ENCODE measurements around the gene NR2E1. TPM values are rescaled to one million over a fixed set of nuclear protein-coding genes. Genes with fewer than 3 reads are reported as not detected.

NR2E1 gene
- total RNA-seq, 1 donor from 2014 or later = not detected

DNA sequence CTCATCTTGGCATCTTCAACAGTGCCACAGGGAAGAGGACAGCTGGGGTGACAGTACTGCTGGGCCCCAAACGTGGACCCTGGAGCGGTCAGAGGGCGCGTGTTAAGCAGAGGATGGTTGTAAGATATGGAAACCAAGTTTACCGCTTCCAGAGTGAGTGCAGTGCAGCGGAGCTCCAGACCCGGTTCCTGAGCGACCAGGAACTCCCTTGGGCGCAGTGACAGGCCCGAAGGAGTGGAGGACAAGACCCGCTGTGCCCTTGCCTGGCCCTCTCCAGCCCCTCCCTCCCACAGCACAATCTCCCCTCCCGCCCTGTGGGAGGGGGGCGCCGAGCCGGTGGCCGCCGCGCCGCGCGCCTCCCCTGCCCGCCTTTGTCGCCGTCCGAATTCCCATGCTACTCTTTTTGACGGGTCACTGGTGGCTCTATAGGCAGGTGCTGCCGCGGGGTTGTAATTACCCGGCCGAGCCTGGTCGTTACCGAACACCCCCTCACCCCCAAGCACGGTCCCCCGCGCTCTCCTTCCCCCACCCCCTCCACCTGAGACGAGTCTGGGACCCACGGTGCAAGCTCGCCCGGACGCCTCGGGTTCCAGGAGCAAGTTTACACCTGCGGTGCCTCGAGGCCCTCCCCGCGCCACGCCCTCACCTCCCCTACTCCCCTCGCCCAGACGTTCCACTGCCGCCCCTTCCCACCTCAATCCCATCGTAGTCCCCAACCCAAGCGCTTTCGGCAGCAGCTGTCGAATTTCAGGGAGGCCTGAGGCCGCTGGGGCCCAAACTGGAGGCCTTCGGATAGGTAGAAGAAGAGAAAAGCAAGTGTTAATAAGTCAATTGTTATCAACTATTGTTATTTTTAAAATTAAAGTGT is 3.9 kb downstream of the NR2E1 start:
- Histone ChIP-seq H3K9me3 (no peaks in the 10 kb centered on the region), H3K27ac (no peak overlapping the region), H3K27me3 (ENCODE audit: low read depth) (peaks cover 100% of the 10 kb centered on the region), H3K36me3 (no peaks in the 10 kb centered on the region), H3K4me1 (peaks cover 61% of the 10 kb centered on the region), H3K4me3 (peak overlapping the region; percentile 33)
- DNase-seq (no peak), ATAC-seq (peak; percentile 20 to 23)
- intact Hi-C loops (cut with DNase I) = no loop called here
- TF ChIP-seq, protein P1, sequence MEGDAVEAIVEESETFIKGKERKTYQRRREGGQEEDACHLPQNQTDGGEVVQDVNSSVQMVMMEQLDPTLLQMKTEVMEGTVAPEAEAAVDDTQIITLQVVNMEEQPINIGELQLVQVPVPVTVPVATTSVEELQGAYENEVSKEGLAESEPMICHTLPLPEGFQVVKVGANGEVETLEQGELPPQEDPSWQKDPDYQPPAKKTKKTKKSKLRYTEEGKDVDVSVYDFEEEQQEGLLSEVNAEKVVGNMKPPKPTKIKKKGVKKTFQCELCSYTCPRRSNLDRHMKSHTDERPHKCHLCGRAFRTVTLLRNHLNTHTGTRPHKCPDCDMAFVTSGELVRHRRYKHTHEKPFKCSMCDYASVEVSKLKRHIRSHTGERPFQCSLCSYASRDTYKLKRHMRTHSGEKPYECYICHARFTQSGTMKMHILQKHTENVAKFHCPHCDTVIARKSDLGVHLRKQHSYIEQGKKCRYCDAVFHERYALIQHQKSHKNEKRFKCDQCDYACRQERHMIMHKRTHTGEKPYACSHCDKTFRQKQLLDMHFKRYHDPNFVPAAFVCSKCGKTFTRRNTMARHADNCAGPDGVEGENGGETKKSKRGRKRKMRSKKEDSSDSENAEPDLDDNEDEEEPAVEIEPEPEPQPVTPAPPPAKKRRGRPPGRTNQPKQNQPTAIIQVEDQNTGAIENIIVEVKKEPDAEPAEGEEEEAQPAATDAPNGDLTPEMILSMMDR (IDR thresholded peaks at IDR 0.05) = no peak

DNA sequence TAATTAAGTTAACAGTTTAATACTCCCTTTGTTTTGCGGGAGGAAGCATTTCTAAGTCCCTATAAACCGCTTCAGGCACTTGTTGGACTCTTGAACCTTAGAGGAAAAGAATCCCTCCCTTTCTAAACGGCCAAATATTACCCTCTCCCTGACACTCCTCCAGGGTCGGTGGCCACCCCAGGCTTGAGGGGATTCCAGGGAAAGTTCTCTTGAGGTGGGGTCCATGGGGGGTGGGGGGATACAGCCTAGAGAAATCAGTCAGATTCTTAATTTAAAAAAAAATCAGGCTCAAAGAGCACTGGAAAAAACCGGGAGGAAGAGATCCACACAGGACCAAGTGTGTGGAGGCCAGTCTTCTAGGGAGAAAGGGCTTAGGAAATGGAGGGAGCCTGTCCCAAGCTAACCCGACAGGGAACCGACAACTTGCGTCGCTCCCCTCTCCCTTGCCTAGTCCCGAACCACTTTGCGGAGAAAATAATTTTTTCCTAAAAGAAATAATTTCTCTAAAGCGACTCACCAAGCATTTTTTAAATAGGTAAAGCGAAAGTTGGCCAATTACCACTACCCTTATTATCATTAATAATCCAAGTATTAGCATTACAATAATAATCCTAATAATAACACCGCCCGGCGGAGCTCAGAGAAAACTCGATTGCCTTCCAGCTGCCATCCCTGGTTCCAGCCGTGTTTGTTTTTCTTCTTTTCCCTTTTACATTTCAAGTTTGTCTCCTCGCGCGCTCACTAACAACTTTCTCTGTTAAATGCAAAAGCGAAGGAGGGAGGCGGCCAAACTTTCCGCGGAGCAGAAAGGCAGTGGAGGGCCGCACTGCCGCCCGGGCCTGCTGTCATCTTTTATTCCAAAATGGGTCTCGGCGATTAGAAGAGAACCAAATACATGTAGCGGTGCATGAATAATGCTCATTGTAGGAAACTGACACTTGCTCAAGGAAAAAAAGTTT is 4.8 kb downstream of the NR2E1 start:
- H3K9me3 ChIP-seq = no peaks in the 10 kb centered on the region
- no peak overlapping the region for H3K4me3 ChIP-seq
- H3K36me3 ChIP-seq = no peaks in the 10 kb centered on the region
- TF ChIP-seq, protein P1 (IDR thresholded peaks at IDR 0.05) = no peak
- ATAC-seq (no peak), DNase-seq (no peak)
- H3K27me3 ChIP-seq (ENCODE audit: low read depth) = peaks cover 100% of the 10 kb centered on the region
- intact Hi-C loops (cut with DNase I) = no loop called here
- no peak overlapping the region for H3K27ac ChIP-seq
- peaks cover 61% of the 10 kb centered on the region for H3K4me1 ChIP-seq

DNA sequence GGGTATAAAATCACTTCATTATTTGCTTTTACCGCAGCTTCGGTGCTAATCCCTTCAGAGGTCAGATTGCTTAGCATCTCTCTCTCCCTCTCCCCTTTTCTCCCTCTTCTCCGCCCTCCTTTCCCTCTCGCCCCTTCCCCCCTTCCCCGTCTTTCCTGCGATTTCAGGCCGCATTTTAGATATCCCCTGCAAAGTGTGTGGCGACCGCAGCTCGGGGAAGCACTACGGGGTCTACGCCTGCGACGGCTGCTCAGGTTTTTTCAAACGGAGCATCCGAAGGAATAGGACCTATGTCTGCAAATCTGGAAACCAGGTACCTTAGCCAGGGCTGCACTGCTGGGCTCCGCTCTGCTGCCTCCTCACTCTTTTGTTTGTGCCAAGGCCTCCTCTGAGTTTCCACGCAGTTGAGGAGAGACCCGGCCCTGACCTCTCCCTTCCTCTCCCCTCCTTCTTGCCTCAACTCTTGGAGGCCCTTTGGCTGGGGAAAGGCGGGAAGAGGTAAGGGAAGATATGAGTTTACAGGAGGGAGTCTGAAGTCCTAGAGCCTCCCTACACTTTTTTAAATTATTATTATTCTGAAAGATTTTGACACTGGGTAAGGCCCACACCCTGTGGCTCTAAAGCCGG is 5.6 kb downstream of the NR2E1 start:
- H3K9me3 ChIP-seq = no peaks in the 10 kb centered on the region
- no peaks in the 10 kb centered on the region for H3K36me3 ChIP-seq
- ATAC-seq (no peak), DNase-seq (no peak)
- TF ChIP-seq, protein P1 (IDR thresholded peaks at IDR 0.05) = no peak
- H3K4me3 ChIP-seq = no peak overlapping the region
- peaks cover 61% of the 10 kb centered on the region for H3K4me1 ChIP-seq
- peaks cover 100% of the 10 kb centered on the region for H3K27me3 ChIP-seq (ENCODE audit: low read depth)
- H3K27ac ChIP-seq = no peak overlapping the region
- intact Hi-C loops (cut with DNase I) = no loop called here

DNA sequence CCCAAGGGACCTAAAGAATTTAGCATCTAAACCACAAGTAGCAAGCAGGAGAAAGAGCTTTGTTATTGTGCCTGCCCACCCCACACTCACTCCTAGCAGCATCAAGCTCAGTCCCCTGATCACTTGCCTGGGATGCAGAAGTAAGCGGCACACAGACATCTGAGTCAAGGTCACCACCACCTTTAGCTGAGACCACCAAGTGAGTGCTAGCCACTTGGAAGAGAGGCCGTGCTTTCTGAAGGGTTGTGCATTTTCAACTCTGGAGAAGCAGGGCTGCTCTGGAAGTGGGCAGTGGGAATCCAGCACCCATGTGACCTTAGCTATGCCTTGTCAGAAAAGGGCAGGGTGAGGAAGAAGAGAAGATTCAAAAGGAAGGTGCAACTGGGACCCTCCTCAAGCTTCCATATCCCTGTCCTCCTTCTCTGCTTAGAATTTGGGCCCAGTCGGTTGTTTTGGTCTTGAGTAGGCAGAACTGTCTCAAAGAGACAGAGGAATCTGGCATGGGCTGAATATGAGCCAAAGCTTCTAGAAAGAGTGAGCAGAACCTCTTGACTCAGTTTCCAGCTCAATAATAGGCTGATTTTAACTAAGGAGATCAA is 6.2 kb downstream of the NR2E1 start:
- ATAC-seq (no peak), DNase-seq (no peak)
- intact Hi-C loops (cut with DNase I) = no loop called here
- Histone ChIP-seq H3K4me3 (no peak overlapping the region), H3K27me3 (ENCODE audit: low read depth) (peaks cover 100% of the 10 kb centered on the region), H3K9me3 (no peaks in the 10 kb centered on the region), H3K4me1 (peaks cover 58% of the 10 kb centered on the region), H3K36me3 (no peaks in the 10 kb centered on the region), H3K27ac (no peak overlapping the region)
- TF ChIP-seq, protein P1 (IDR thresholded peaks at IDR 0.05) = no peak
